Measurements from ENCODE around the gene STEAP4.

STEAP4 gene

GRCh38 chr7:88305044-88305443 is 1.6 kb downstream of the STEAP4 start:
- H3K4me3 ChIP-seq (ENCODE audit: low read length): no peak overlapping the region
- H3K9me3 ChIP-seq (ENCODE audit: insufficient read depth, low read length): no peaks in the 10 kb centered on the region
- H4K20me1 ChIP-seq (ENCODE audit: insufficient read depth, low read length): no peaks in the 10 kb centered on the region
- H3K36me3 ChIP-seq (replicated peaks; ENCODE audit: low read depth, low read length): no peaks in the 10 kb centered on the region
- no peak overlapping the region for H2AFZ ChIP-seq (ENCODE audit: low read depth, low read length)
- H3K4me1 ChIP-seq (ENCODE audit: low read length): no peaks in the 10 kb centered on the region
- no peak overlapping the region for H3K9ac ChIP-seq (ENCODE audit: low read length)
- H3K27ac ChIP-seq (ENCODE audit: low read length): no peak overlapping the region
- H3K27me3 ChIP-seq (ENCODE audit: low read depth, low read length): no peaks in the 10 kb centered on the region
- H3K79me2 ChIP-seq (ENCODE audit: low read length): no peaks in the 10 kb centered on the region
- no peak for TF ChIP-seq EZH2phosphoT487 (IDR thresholded peaks at IDR 0.05; ENCODE audit: low read depth)
- TF ChIP-seq CTCF (IDR thresholded peaks at IDR 0.05; ENCODE audit: low read depth, low read length): no peak
- H3K4me2 ChIP-seq (ENCODE audit: low read length): no peak overlapping the region

GRCh38 chr7:88302486-88302885 is 4.2 kb downstream of the STEAP4 start:
- Histone ChIP-seq H3K9ac (ENCODE audit: low read length) (no peak overlapping the region), H3K4me3 (ENCODE audit: low read length) (no peak overlapping the region), H3K9me3 (ENCODE audit: insufficient read depth, low read length) (no peaks in the 10 kb centered on the region), H3K36me3 (replicated peaks; ENCODE audit: low read depth, low read length) (no peaks in the 10 kb centered on the region), H2AFZ (ENCODE audit: low read depth, low read length) (no peak overlapping the region), H3K27ac (ENCODE audit: low read length) (no peak overlapping the region), H3K27me3 (ENCODE audit: low read depth, low read length) (no peaks in the 10 kb centered on the region), H3K4me2 (ENCODE audit: low read length) (no peak overlapping the region), H3K4me1 (ENCODE audit: low read length) (no peaks in the 10 kb centered on the region), H3K79me2 (ENCODE audit: low read length) (no peaks in the 10 kb centered on the region), H4K20me1 (ENCODE audit: insufficient read depth, low read length) (no peaks in the 10 kb centered on the region)
- TF ChIP-seq EZH2phosphoT487 (IDR thresholded peaks at IDR 0.05; ENCODE audit: low read depth): no peak
- no peak for TF ChIP-seq CTCF (IDR thresholded peaks at IDR 0.05; ENCODE audit: low read depth, low read length)

GRCh38 chr7:88301924-88302323 is 4.8 kb downstream of the STEAP4 start:
- Histone ChIP-seq H3K27ac (ENCODE audit: low read length) (no peak overlapping the region), H2AFZ (ENCODE audit: low read depth, low read length) (no peak overlapping the region), H3K27me3 (ENCODE audit: low read depth, low read length) (no peaks in the 10 kb centered on the region), H3K4me1 (ENCODE audit: low read length) (no peaks in the 10 kb centered on the region), H3K36me3 (replicated peaks; ENCODE audit: low read depth, low read length) (no peaks in the 10 kb centered on the region), H3K79me2 (ENCODE audit: low read length) (no peaks in the 10 kb centered on the region), H3K4me3 (ENCODE audit: low read length) (no peak overlapping the region), H3K4me2 (ENCODE audit: low read length) (no peak overlapping the region), H3K9me3 (ENCODE audit: insufficient read depth, low read length) (no peaks in the 10 kb centered on the region), H3K9ac (ENCODE audit: low read length) (no peak overlapping the region), H4K20me1 (ENCODE audit: insufficient read depth, low read length) (no peaks in the 10 kb centered on the region)
- no peak for TF ChIP-seq CTCF (IDR thresholded peaks at IDR 0.05; ENCODE audit: low read depth, low read length)
- TF ChIP-seq EZH2phosphoT487 (IDR thresholded peaks at IDR 0.05; ENCODE audit: low read depth): no peak

GRCh38 chr7:88300401-88300945 is 6.2 kb downstream of the STEAP4 start:
- no peaks in the 10 kb centered on the region for H3K9me3 ChIP-seq (ENCODE audit: insufficient read depth, low read length)
- H4K20me1 ChIP-seq (ENCODE audit: insufficient read depth, low read length): no peaks in the 10 kb centered on the region
- no peak overlapping the region for H3K4me3 ChIP-seq (ENCODE audit: low read length)
- H3K9ac ChIP-seq (ENCODE audit: low read length): no peak overlapping the region
- H3K4me1 ChIP-seq (ENCODE audit: low read length): no peaks in the 10 kb centered on the region
- TF ChIP-seq EZH2phosphoT487 (IDR thresholded peaks at IDR 0.05; ENCODE audit: low read depth) (no peak), CTCF (IDR thresholded peaks at IDR 0.05; ENCODE audit: low read depth, low read length) (no peak)
- no peaks in the 10 kb centered on the region for H3K79me2 ChIP-seq (ENCODE audit: low read length)
- no peaks in the 10 kb centered on the region for H3K36me3 ChIP-seq (replicated peaks; ENCODE audit: low read depth, low read length)
- no peak overlapping the region for H2AFZ ChIP-seq (ENCODE audit: low read depth, low read length)
- H3K27me3 ChIP-seq (ENCODE audit: low read depth, low read length): no peaks in the 10 kb centered on the region
- H3K27ac ChIP-seq (ENCODE audit: low read length): no peak overlapping the region
- no peak overlapping the region for H3K4me2 ChIP-seq (ENCODE audit: low read length)

Measured in OCI-LY3 (cell line).